Stimulated activated CD4-positive, alpha-beta T cell treated with anti-CD3 and anti-CD28 coated beads, Interleukin-15, amount 100 ng/mL, for 24 hours (primary cell): ENCODE data around the gene TBC1D22A.

Experiments used
- DNase-seq: peaks from one replicate; pipeline ENCODE4 v3.0.0-alpha.2; 2020

Gene TBC1D22A

GRCh38 chr22:47177334-47177815 is 414.9 kb downstream of the TBC1D22A start:
- DNase-seq = no peak

GRCh38 chr22:47178339-47178738 is 415.9 kb downstream of the TBC1D22A start:
- DNase-seq = no peak

- no peak for DNase-seq
Measured at GRCh38 chr22:47180796-47181195, 418.3 kb downstream of the TBC1D22A start.

GRCh38 chr22:47187176-47187957 is 424.9 kb downstream of the TBC1D22A start:
- no peak for DNase-seq

GRCh38 chr22:47188261-47189055 is 426.0 kb downstream of the TBC1D22A start:
- DNase-seq = no peak

- DNase-seq = no peak
Measured at GRCh38 chr22:47189056-47189916, 426.8 kb downstream of the TBC1D22A start.

GRCh38 chr22:47190276-47190956 is 428.0 kb downstream of the TBC1D22A start:
- DNase-seq = no peak

GRCh38 chr22:47190957-47191670 is 428.7 kb downstream of the TBC1D22A start:
- no peak for DNase-seq

GRCh38 chr22:47191671-47192650 is 429.5 kb downstream of the TBC1D22A start:
- DNase-seq = no peak

- DNase-seq = peak; percentile 24
Measured at GRCh38 chr22:47192651-47193437, 430.4 kb downstream of the TBC1D22A start.

- DNase-seq = no peak
Measured at GRCh38 chr22:47193606-47194329, 431.3 kb downstream of the TBC1D22A start.

- DNase-seq = no peak
Measured at GRCh38 chr22:47194476-47195155, 432.2 kb downstream of the TBC1D22A start.

GRCh38 chr22:47195156-47195483 is 432.7 kb downstream of the TBC1D22A start:
- DNase-seq = no peak

GRCh38 chr22:47195484-47196165 is 433.2 kb downstream of the TBC1D22A start:
- no peak for DNase-seq

- no peak for DNase-seq
Measured at GRCh38 chr22:47196166-47196849, 433.9 kb downstream of the TBC1D22A start.

- no peak for DNase-seq
Measured at GRCh38 chr22:47196881-47197772, 434.7 kb downstream of the TBC1D22A start.
